HG02588 (cell line): ENCODE results near the gene SHC4.
"Not testable (repeated sequence)": the region's sequence is repeated elsewhere in the genome, so short reads cannot be mapped to it uniquely, and the experiment has no call there.

ENCODE experiments used
- ATAC-seq: cut with Tn5 transposase; IDR thresholded peaks from one replicate; pipeline ENCODE4 v1.9.1; 2021; ENCODE audit warnings: mild to moderate bottlenecking, moderate library complexity; ENCODE audit not compliant: unreplicated experiment

Gene SHC4

GRCh38 chr15:48855501-48856440, 107.9 kb downstream of the SHC4 start:
- no peak for ATAC-seq

- ATAC-seq = not testable (repeated sequence)
Measured at GRCh38 chr15:48854434-48854833, 109.3 kb downstream of the SHC4 start.

GRCh38 chr15:48851956-48852355, 111.8 kb downstream of the SHC4 start:
- ATAC-seq = no peak

- no peak for ATAC-seq
Measured at GRCh38 chr15:48850648-48851047, 113.1 kb downstream of the SHC4 start.

GRCh38 chr15:48845123-48845522, 118.6 kb downstream of the SHC4 start:
- no peak for ATAC-seq

- no peak for ATAC-seq
Measured at GRCh38 chr15:48842501-48842900, 121.2 kb downstream of the SHC4 start.

- no peak for ATAC-seq
Measured at GRCh38 chr15:48834756-48835155, 129.0 kb downstream of the SHC4 start.

- no peak for ATAC-seq
Measured at GRCh38 chr15:48833526-48834239, 130.0 kb downstream of the SHC4 start.

GRCh38 chr15:48832648-48833047, 131.1 kb downstream of the SHC4 start:
- ATAC-seq = no peak

- ATAC-seq = no peak
Measured at GRCh38 chr15:48828906-48829305, 134.8 kb downstream of the SHC4 start.

GRCh38 chr15:48828471-48828870, 135.2 kb downstream of the SHC4 start:
- no peak for ATAC-seq

GRCh38 chr15:48825075-48825474, 138.6 kb downstream of the SHC4 start:
- no peak for ATAC-seq

GRCh38 chr15:48823706-48824105, 140.0 kb downstream of the SHC4 start:
- ATAC-seq = no peak

GRCh38 chr15:48823237-48823636, 140.5 kb downstream of the SHC4 start:
- no peak for ATAC-seq

- ATAC-seq = no peak
Measured at GRCh38 chr15:48814286-48814685, 149.4 kb downstream of the SHC4 start.

- ATAC-seq = no peak
Measured at GRCh38 chr15:48811325-48811958, 152.3 kb downstream of the SHC4 start.

GRCh38 chr15:48810414-48811324, 153.1 kb downstream of the SHC4 start, which contains the start of gene CEP152:
TSS of gene CEP152 (minus strand) at chr15:48811069. CDS start at chr15:48805649, 5,420 bp downstream.
- ATAC-seq = peak; percentile 97

GRCh38 chr15:48806151-48806550, 157.6 kb downstream of the SHC4 start:
- no peak for ATAC-seq

- no peak for ATAC-seq
Measured at GRCh38 chr15:48805591-48805990, 158.1 kb downstream of the SHC4 start.

- no peak for ATAC-seq
Measured at GRCh38 chr15:48803877-48804276, 159.8 kb downstream of the SHC4 start.
